Measurements from ENCODE around the gene RNU5B-1. TPM values are rescaled to one million over a fixed set of nuclear protein-coding genes. Genes with fewer than 3 reads are reported as not detected.

The RNU5B-1 gene
- total and polyA plus RNA-seq, 9 of the 15 experiments (the other 6 are each of a cell fraction or from before 2014, with no cell fraction given), result 14.2 TPM; not detected in 8

GRCh38 chr15:65286704-65287519 is 17.6 kb upstream of the RNU5B-1 start, which contains the start of gene PARP16 (continued):
- TF ChIP-seq YY1 (IDR thresholded peaks at IDR 0.05; ENCODE audit: borderline replicate concordance in 1 of 3, control insufficient read depth in 1 of 3, extremely low read depth in 1 of 3, insufficient read depth in 3 of 3, insufficient read length in 1 of 3, insufficient replicate concordance in 2 of 3, low read depth in 1 of 3, low read length in 2 of 3), result peak in 2 of 3 experiments; percentile 46 to 49
- peak; percentile 95 for TF ChIP-seq CTBP1 (IDR thresholded peaks at IDR 0.05; ENCODE audit: borderline replicate concordance)
- peak; percentile 81 for TF ChIP-seq PCBP1 (IDR thresholded peaks at IDR 0.05; ENCODE audit: low read depth, low read length, poor library complexity, severe bottlenecking)
- no peak for TF ChIP-seq ZNF512 (tag; IDR thresholded peaks at IDR 0.05)
- TF ChIP-seq ZNF431 (CRISPR knock-in tag; IDR thresholded peaks at IDR 0.05), result peak; percentile 54; the same call in 1 of the 2 replicates
- no peak for TF ChIP-seq ARID1B (IDR thresholded peaks at IDR 0.05)
- peak in 1 of 2 experiments; percentile 54; a peak in 1 of 4 replicates for TF ChIP-seq ZNF639 (CRISPR knock-in tag; conservative IDR thresholded peaks at IDR 0.05 in 1 of 2, IDR thresholded peaks at IDR 0.05 in 1 of 2)
- no peak for TF ChIP-seq TARDBP (IDR thresholded peaks at IDR 0.05)
- peak in 1 of 2 experiments; percentile 68; a peak in 2 of 4 replicates for TF ChIP-seq NRF1 (conservative IDR thresholded peaks at IDR 0.05 in 1 of 2, IDR thresholded peaks at IDR 0.05 in 1 of 2)
- no peak for TF ChIP-seq KLF10 (CRISPR knock-in tag; IDR thresholded peaks at IDR 0.05)

Measured in K562 (cell line).